ENCODE data around the gene CMC1. TPM values are rescaled to one million over a fixed set of nuclear protein-coding genes. Genes with fewer than 3 reads are reported as not detected.
A peak's percentile ranks its signal among the peaks of the same experiment; 100 is the strongest.

Gene CMC1
- total RNA-seq, 1 donor from 2014 or later: 20.1 TPM

- Histone ChIP-seq H3K36me3 (ENCODE audit: control insufficient read depth, insufficient read depth, low read length) (no peaks in the 10 kb centered on the region), H3K4me3 (ENCODE audit: low read depth, low read length) (peak overlapping the region; percentile 80), H3K27me3 (ENCODE audit: control insufficient read depth, insufficient read depth, low read length) (no peaks in the 10 kb centered on the region)
- no peak for DNase-seq (ENCODE audit: low read depth)
- TF ChIP-seq CTCF (IDR thresholded peaks at IDR 0.05; ENCODE audit: insufficient read depth, low read length, poor library complexity, severe bottlenecking): no peak
Observed at GRCh38 chr3:28349469-28350000, 108.1 kb downstream of the CMC1 start.

Other genes starting within 250 kb of the CMC1 start
- 0.13 TPM in 1 of 2 replicates, not detected in the other for gene ZCWPW2, start 107.1 kb downstream of the CMC1 start, total RNA-seq
- 40.4 and 57.1 TPM in 2 replicates for gene AZI2, start 107.2 kb downstream of the CMC1 start, total RNA-seq